Hematopoietic multipotent progenitor cell (in vitro differentiated cells): ENCODE measurements around the gene ATP4B. TPM values are rescaled to one million over a fixed set of nuclear protein-coding genes. Genes with fewer than 3 reads are reported as not detected.

ENCODE experiments used
- DNase-seq, 3 donors: peaks; one replicate each; pipeline ENCODE4 v3.0.0-alpha.2; 2011 to 2015; ENCODE audit warnings: low read depth in 2 of 3, low spot score in 2 of 3
- total RNA-seq: library from RNA; depleted of rRNA; stranded (reverse); fragments of >200 nt; gene quantifications from one replicate; pipeline ENCODE4 v1.2.3, GENCODE V29; 2012

ATP4B gene
- total RNA-seq, 1 donor = not detected

- no peak for DNase-seq
Measured at GRCh38 chr13:113643593-113643992, 14.4 kb downstream of the ATP4B start.

DNA sequence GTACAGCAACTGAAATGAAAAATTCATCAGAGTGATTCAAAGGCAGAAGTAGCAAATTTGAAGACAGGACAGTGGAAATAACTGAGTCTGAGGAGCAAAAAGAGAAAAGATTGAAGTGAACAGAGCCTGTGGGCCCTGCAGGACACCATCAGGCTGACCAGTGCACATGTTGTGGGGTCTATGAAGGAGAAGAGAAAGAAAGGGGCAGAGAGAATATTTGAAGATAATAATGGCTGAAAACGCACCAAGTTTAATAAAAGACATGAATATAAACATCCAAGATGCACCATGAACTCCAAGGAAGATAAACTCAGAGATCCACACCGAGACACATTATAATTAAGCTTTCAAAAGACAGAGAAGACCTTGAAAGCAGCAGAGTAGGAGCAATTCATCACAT is 15.4 kb downstream of the ATP4B start:
- DNase-seq = no peak

- no peak for DNase-seq
Measured at GRCh38 chr13:113641426-113641825, 16.6 kb downstream of the ATP4B start.

GRCh38 chr13:113639616-113640262 is 18.3 kb downstream of the ATP4B start:
- no peak for DNase-seq

DNA sequence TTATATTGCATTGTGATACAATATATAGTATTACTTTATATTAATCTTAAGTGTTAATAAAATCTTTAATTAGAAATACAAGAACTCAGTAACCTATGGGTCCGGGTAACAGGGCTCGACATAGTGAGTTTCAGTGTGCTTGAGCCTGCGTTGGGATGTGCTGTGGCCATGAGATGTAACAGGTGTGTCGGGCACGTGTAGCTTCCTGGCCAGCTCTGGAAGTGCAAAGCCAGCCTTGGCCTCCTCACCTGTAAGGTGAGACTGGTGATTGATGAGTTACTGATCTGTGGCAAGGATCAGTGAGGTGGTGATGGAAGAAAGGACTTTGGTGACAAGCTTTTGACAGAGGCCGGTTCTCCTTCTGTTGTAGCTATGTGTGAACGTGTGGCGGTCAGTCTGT is 19.2 kb downstream of the ATP4B start:
- no peak for DNase-seq

DNA sequence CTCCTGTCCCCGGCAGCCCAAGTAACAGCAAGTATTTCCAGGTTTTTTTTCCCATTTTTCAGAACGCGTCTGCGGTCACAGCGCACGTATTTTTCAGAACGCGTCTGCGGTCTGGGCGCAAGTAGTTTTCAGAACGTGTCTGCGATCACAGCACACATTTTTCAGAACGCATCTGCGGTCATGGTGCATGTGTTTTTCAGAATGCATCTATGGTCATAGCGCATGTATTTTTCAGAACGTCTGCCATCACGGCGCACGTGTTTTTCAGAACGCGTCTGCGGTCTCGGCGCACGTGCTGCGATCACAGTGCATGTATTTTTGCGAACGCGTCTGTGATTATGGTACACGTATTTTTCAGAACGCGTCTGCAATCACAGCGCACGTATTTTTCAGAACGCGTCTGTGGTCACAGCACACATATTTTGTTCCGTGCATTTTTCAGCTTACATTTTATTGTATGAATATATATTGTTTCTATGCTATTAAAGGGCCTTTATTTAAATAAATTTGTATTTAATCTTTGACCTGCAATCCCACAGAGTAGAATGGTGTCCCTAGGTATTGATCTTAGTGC is 19.7 kb downstream of the ATP4B start:
- DNase-seq = no peak

GRCh38 chr13:113637262-113638160 is 20.5 kb downstream of the ATP4B start:
- no peak for DNase-seq

DNA sequence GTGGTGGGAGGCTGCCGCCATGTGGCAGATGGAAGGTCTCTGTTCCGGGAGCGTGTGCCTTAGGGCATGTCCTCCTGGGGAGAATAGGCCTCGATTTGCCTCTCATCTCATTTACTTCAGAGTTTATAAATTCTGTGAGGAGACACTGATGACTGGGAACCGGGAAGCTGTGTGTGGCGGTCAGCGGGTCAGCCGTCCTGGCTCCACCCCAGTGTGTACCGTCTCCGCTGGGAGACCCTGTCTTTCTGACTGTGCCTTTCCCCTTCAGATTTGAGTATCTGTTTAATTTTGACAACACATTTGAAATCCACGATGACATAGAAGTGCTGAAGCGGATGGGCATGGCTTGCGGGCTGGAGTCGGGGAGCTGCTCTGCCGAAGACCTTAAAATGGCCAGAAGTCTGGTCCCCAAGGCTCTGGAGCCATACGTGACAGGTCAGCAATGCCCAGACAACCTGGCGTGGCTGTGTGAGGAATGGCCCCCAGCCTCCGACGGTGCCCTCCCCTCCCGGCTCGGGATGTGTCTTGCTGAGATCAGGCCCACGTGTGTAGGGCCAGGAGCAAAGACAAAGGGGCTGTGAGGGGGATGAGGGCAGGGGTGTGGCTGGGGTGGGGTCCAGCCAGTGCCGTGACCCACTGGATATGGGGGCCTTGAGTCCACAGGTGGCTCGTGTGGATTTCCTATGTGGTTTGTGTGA is 21.6 kb downstream of the ATP4B start:
- no peak for DNase-seq

DNA sequence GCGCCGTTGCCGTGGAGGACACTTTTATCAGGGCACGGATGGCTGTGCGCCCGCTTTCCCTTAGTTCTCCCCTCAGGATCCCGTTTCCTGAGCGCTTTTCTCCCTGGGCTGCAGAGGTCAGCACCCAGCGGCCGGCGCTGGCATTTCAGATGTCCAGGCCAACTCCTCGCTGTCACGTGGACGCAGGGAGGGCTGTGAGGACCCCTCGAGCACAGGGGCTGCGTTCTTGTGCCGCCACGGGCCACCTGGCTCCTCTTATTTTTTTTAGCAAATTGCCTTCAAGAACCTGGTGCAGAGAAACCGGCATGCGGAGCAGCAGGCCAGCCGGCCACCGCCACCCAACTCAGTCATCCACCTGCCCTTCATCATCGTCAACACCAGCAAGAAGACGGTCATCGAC is 22.3 kb downstream of the ATP4B start:
- no peak for DNase-seq

DNA sequence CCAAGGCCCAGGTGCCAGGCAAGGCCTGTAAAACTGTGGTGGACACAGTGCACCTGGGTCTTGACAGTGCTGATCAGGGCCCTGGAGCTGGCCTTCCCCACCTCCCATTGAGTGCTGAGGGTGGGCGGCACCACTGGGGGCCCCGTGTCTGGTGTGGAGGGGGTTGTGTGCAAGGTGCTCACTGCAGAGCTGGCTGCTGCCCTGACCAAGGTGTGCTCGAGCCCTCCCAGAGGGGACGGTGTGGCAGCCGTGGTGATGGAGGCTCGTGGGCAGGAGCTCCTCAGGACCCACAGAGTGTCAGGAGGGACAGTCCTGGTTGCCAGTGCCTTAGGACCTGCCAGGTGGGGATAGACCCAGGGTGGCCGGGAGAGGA is 23.0 kb downstream of the ATP4B start:
- DNase-seq = no peak

DNA sequence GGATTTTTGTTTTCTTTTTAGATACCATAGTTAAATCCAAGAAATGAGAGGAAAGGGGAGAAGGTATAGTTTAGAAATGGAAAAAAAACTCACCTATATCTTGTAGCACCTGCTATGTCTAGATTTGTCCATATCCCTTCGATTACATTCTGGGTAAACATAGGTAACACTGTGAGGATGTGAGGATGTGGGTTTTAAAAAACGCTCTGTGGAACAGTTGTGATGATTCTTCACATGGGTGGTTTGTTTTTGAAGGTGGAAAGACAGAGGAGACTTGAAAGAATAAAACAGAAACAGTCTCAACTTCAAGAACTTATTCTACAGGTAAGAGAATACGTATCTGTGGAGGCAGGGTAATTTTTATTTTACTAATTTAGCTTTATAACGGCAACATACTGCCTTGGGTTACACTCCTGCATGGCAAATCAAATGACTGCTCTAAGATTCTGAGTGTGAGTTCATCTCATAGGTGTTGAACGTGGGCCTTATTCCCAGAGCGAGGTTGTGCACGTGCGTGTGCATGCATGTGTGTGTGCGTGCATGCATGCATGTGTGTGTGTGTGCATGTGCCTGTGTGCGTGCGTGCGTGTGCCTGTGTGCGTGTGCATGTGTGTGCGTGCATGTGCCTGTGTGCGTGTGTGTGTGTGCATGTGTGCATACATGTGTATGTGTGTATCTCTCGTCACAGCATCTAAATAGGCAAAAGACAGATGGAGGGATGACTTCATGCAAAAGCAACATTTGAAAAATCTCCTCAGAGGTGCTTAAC is 23.5 kb downstream of the ATP4B start:
- no peak for DNase-seq

DNA sequence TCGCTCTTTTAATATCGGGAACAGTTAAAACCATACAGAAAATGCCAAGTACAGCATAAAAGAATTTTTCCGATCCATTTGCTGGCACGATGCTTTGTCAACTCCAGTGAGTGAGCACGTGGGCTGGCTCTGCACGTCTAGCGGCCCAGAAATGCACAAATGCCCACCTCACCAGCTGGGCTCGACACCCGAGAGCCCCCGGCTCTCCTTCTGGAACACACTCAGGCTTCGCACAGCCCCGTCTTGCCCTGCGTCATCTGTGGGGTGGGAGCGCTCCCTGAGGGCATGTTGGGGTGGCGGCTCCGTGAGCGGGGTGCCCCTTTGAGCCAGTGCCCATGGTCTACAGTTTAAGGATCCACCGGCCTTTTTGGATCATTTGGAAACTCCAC is 24.5 kb downstream of the ATP4B start:
- DNase-seq = no peak

DNA sequence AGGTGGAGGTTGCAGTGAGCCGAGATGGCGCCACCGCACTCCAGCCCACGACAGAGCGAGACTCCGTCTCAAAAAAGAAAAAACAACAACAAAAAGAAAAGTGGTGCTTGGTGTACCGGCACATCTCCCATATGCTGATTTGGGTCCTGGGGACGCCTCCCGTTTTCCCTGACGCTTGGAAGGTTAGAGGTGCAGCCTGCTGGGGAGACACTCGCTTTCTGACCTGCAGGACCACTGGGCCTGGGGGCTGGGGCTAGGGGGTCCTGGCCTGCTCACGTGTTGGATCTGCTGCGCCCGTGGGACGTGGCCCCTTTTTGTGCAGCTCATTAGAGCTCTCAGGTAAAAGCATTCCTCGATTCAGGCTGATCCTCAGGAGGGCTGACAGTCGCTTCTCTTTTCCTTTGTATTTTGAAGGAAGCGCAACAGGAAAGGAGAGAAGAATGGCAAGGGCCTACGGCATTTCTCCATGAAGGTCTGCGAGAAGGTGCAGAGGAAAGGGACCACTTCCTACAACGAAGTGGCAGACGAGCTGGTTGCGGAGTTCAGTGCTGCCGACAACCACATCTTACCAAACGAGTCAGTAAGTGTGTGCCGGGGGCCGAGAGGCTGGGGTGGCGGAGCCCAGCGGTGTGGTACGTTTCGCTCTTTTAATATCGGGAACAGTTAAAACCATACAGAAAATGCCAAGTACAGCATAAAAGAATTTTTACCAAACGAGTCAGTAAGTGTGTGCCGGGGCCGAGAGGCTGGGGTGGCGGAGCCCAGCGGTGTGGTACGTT is 25.1 kb downstream of the ATP4B start:
- DNase-seq = no peak

GRCh38 chr13:113631341-113632095 is 26.5 kb downstream of the ATP4B start:
- no peak for DNase-seq

DNA sequence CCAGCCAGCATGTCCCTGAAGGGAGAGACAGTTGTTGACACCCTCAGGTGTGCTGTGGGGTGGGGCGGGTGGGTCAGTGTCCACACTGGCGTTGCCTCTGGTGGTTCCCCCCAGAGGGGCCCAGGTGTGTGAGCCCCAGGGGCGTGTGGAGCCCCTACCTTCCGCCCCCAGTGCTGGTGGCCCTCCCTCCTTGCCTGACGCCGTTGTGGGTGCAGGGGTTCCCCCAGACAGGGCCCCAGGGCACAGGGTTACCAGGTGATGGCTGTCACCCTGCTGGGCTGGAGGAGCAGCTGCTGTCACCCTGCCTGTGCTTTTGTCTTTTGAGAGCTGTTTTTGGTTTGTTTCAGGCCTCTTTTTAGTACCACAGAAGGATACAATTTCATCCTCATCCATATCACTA is 27.2 kb downstream of the ATP4B start:
- no peak for DNase-seq

DNA sequence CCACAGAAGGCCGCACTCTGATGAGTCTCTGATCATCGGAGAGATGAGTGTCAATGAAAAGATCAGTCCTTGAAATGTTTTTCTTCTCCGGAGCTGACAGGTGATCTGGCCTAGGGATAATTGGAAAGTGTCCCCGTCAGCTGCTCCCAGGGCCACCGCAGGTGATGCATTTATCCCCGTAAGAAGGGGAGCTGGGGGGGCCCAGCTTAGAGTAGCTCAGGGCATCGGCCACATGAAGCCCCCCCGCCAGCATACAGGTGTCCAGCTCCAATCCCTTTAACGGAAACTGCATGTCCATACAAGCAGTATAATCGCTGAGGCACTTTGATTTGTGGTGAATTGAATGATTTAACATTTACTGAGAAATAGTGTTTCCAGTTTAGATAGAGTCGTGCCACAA is 27.7 kb downstream of the ATP4B start:
- DNase-seq = no peak

- no peak for DNase-seq
Measured at GRCh38 chr13:113629866-113630265, 28.1 kb downstream of the ATP4B start.

DNA sequence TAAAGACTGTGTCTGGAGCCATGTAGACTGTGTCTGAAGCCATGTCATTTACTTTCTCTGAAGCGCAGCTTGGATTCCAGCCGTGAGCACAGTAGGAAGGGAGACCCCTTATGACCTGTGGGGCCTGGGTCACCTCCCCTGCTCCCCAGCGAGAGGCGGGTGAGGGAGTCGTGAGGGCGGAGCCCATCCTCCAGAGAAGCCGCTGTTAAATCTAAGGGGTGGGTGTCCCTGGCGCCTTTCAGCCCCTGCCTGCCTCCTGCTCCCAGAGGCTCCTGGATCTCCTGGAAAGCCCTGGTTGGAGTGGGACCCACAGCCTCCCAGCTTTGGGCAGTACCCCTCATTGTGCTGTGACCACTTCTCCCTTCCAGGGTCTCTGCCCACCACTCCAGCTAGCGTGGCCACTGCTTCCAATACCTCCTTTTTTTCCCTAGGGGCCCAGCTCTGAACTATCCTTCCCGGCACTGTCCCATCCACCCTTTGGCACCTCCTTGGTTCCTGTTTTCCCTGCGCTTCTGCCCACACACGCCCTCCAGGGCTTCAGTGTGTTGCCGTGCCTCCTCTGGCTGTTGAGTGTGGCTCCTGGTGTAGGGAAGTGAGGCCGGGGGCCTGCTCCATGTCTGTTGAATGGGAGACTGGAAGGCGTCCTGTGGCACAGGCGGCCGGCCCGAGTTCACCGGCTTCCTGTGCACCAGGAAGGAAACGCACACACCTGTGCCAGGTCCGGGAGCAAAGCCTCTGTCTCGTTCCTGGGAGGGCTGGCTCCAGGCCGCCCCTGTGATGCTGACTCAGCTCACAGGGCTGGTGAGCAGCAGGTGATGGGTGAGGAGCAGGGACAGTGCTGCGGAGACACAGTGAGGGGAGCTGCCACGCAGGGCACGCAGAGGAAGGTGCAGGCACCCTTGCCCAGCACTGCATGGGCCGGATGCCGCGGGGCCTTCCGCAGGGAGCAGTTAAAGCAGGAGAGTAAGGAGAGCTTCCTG is 29.4 kb downstream of the ATP4B start:
- DNase-seq = no peak
